ENCODE data around the gene C12orf57.

Gene C12orf57

DNA sequence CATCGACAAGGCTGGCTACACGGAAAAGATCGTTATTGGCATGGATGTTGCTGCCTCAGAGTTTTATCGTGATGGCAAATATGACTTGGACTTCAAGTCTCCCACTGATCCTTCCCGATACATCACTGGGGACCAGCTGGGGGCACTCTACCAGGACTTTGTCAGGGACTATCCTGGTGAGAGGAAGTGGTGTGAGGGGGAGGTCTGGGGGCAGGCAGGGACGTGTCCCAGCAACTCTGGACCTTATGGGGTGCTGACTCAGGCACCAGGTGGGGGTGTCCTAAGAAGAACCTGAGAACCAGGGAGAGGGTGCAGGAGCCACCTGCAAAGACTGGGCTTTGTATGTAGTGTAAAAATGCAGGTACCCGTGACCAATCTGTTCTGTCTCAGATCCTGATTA lies 24.2 kb upstream of the C12orf57 start:
- TF ChIP-seq, protein P1, sequence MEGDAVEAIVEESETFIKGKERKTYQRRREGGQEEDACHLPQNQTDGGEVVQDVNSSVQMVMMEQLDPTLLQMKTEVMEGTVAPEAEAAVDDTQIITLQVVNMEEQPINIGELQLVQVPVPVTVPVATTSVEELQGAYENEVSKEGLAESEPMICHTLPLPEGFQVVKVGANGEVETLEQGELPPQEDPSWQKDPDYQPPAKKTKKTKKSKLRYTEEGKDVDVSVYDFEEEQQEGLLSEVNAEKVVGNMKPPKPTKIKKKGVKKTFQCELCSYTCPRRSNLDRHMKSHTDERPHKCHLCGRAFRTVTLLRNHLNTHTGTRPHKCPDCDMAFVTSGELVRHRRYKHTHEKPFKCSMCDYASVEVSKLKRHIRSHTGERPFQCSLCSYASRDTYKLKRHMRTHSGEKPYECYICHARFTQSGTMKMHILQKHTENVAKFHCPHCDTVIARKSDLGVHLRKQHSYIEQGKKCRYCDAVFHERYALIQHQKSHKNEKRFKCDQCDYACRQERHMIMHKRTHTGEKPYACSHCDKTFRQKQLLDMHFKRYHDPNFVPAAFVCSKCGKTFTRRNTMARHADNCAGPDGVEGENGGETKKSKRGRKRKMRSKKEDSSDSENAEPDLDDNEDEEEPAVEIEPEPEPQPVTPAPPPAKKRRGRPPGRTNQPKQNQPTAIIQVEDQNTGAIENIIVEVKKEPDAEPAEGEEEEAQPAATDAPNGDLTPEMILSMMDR (IDR thresholded peaks at IDR 0.05; ENCODE audit: low read depth, low read length): no peak
- no peak overlapping the region for H3K4me3 ChIP-seq (replicated peaks in 1 of 2; ENCODE audit: low read depth in 2 of 2, low read length in 2 of 2)
- DNase-seq (ENCODE audit: low read depth in 2 of 2): no peak

GRCh38 chr12:6921539-6921938 lies 22.3 kb upstream of the C12orf57 start:
- TF ChIP-seq, protein P1 (IDR thresholded peaks at IDR 0.05; ENCODE audit: low read depth, low read length): no peak

DNA sequence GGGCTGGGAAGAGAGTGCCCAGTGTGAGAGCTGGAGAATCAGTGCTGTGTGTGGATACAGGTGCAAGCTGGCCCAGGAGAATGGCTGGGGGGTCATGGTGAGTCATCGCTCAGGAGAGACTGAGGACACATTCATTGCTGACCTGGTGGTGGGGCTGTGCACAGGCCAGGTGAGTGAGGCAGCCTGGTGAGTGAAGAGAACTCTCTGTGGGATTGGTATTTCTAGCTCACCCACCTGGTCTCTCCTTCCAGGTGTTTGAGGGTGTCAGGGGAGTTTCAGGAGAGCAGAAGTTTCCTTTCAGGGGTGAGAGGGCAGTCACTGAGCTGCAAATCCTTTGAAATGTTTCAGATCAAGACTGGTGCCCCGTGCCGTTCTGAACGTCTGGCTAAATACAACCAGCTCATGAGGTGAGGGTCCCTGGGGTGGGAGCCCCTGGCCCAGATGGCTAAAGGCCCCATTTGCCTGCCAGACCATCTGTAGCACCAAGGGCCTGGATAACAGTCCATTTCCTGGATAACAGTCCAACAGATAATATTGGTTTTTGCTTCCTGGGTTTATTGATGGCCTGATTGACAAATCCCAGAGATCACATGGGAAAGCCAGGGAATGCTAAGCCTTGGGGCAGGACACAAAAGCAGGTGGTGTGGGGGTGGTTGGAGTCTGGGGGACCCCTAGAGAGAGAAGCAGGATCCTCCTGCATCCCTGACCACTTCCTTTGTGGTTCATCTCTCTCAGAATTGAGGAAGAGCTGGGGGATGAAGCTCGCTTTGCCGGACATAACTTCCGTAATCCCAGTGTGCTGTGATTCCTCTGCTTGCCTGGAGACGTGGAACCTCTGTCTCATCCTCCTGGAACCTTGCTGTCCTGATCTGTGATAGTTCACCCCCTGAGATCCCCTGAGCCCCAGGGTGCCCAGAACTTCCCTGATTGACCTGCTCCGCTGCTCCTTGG lies 21.6 kb upstream of the C12orf57 start:
- no peak for DNase-seq (ENCODE audit: low read depth in 2 of 2)
- TF ChIP-seq, protein P1 (IDR thresholded peaks at IDR 0.05; ENCODE audit: low read depth, low read length): no peak
- no peak overlapping the region for H3K4me3 ChIP-seq (replicated peaks in 1 of 2; ENCODE audit: low read depth in 2 of 2, low read length in 2 of 2)

More at GRCh38 chr12:6921539-6921938, 22.3 kb upstream of the C12orf57 start:
- H3K4me3 ChIP-seq (replicated peaks in 1 of 2; ENCODE audit: low read depth in 2 of 2, low read length in 2 of 2): no peak overlapping the region
- no peak for DNase-seq (ENCODE audit: low read depth in 2 of 2)

DNA sequence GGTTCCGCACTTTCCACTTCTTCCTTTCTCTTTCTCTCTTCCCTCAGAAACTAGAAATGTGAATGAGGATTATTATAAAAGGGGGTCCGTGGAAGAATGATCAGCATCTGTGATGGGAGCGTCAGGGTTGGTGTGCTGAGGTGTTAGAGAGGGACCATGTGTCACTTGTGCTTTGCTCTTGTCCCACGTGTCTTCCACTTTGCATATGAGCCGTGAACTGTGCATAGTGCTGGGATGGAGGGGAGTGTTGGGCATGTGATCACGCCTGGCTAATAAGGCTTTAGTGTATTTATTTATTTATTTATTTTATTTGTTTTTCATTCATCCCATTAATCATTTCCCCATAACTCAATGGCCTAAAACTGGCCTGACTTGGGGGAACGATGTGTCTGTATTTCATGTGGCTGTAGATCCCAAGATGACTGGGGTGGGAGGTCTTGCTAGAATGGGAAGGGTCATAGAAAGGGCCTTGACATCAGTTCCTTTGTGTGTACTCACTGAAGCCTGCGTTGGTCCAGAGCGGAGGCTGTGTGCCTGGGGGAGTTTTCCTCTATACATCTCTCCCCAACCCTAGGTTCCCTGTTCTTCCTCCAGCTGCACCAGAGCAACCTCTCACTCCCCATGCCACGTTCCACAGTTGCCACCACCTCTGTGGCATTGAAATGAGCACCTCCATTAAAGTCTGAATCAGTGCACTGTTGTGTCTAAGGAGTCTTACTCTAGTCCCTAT lies 20.7 kb upstream of the C12orf57 start:
- TF ChIP-seq, protein P1 (IDR thresholded peaks at IDR 0.05; ENCODE audit: low read depth, low read length): no peak
- no peak for DNase-seq (ENCODE audit: low read depth in 2 of 2)

GRCh38 chr12:6923851-6924250 lies 20.0 kb upstream of the C12orf57 start:
- DNase-seq (ENCODE audit: low read depth in 2 of 2): no peak
- TF ChIP-seq, protein P1 (IDR thresholded peaks at IDR 0.05; ENCODE audit: low read depth, low read length): no peak
- no peak overlapping the region for H3K4me3 ChIP-seq (replicated peaks in 1 of 2; ENCODE audit: low read depth in 2 of 2, low read length in 2 of 2)

More for the DNA sequence above, 20.7 kb upstream of the C12orf57 start:
- no peak overlapping the region for H3K4me3 ChIP-seq (replicated peaks in 1 of 2; ENCODE audit: low read depth in 2 of 2, low read length in 2 of 2)

- no peak overlapping the region for H3K4me3 ChIP-seq (replicated peaks in 1 of 2; ENCODE audit: low read depth in 2 of 2, low read length in 2 of 2)
- TF ChIP-seq, protein P1 (IDR thresholded peaks at IDR 0.05; ENCODE audit: low read depth, low read length): no peak
- no peak for DNase-seq (ENCODE audit: low read depth in 2 of 2)
Observed at GRCh38 chr12:6925239-6925539, 18.6 kb upstream of the C12orf57 start.
